GM19467 (cell line): Measurements from ENCODE around the gene TCF12.
A peak's percentile ranks its signal among the peaks of the same experiment; 100 is the strongest.

ENCODE experiments used
- ATAC-seq: cut with Tn5 transposase; IDR thresholded peaks from one replicate; pipeline ENCODE4 v1.9.1; 2021; ENCODE audit warnings: mild to moderate bottlenecking, moderate library complexity; ENCODE audit not compliant: unreplicated experiment

TCF12 gene

DNA sequence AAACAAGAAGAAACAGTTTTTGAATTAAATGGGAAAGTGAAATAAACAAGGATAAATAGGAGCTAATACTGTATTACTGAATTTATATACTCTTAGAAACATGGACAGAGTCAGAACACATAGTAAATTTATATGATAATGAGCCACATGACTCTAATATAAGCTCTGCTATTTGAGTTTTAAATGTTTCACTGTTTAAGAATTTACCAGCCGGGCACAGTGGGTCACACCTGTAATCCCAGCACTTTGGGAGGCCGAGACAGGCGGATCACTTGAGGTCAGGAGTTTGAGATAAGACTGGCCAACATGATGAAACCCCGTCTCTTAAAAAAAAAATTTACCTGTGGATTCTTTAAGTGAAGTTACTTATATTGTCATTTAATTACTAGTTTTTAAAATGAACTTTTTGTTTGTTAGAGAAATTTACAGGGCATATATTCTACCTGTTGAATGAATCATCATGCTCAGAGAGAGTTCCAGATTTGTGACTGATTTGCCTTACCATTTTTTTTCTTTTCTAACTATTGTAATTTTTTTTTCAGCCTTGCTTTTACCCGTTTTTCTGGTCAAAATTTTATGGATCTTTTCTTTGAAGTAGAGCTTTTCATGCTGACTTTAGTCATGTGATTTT, 125.7 kb downstream of the TCF12 start:
- no peak for ATAC-seq

GRCh38 chr15:57044970-57045369, 126.5 kb downstream of the TCF12 start:
- no peak for ATAC-seq

GRCh38 chr15:57045741-57046382, 127.4 kb downstream of the TCF12 start:
- peak; percentile 81 for ATAC-seq

- no peak for ATAC-seq
These were observed 130.6 kb downstream of the TCF12 start for GRCh38 chr15:57048930-57049549.

DNA sequence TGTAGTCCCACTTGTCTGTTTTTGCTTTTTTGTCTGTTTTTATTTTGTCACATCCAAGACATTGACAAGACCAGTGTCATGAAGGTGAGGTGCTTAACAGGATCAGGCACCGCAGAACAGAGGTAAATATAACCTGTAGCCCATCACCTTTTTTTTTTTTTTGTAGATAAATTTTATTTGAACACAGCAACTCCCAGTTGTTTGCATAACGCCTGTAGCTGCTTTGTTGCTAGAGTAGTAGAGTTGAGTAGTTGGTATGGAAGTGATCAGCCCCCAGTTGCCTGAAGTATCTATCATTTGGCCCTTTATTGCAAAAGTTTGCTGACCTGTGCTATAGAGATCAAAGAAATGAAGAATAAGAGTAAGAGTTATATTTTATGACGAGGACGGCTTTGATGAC, 135.0 kb downstream of the TCF12 start:
- ATAC-seq, result no peak

- ATAC-seq, result no peak
These were observed 135.8 kb downstream of the TCF12 start for GRCh38 chr15:57054204-57054750.

GRCh38 chr15:57056357-57056756, 137.9 kb downstream of the TCF12 start:
- no peak for ATAC-seq

GRCh38 chr15:57057134-57057930, 138.9 kb downstream of the TCF12 start:
- no peak for ATAC-seq

DNA sequence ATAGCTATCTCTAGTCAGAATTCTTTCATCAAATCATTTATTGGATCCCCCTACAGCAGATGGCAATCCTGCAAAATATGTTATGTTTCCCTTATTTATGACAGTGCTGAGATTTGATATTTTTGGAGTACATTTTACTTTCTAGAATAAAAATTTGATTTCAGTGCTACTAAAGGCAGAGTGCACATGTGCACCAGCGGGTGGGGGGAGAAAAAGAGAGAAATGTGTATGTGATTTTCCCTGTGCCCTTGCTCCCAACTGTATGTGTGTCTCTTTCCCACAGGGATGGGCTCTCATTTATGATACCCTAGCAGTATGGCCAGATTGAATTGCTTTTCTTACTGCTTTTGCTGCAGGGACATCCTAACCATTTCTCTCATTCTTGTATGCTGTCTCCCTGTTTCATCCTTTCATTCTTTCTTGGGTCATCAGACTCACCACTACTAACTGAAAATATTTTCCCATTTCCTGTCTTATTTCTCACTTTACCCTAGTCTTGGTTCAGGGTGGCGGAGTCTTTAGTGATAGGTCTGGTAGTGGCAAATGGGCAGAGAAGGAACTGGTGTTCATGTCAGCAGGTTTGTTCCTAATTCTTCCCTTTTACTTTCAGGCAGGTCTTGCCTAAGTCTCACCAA, 140.7 kb downstream of the TCF12 start:
- ATAC-seq, result no peak

- no peak for ATAC-seq
These were observed 142.4 kb downstream of the TCF12 start for GRCh38 chr15:57060799-57061198.

- ATAC-seq, result no peak
These were observed 142.8 kb downstream of the TCF12 start for GRCh38 chr15:57061281-57061680.

GRCh38 chr15:57061696-57062095, 143.3 kb downstream of the TCF12 start:
- no peak for ATAC-seq

GRCh38 chr15:57064033-57064432, 145.6 kb downstream of the TCF12 start:
- ATAC-seq, result no peak

DNA sequence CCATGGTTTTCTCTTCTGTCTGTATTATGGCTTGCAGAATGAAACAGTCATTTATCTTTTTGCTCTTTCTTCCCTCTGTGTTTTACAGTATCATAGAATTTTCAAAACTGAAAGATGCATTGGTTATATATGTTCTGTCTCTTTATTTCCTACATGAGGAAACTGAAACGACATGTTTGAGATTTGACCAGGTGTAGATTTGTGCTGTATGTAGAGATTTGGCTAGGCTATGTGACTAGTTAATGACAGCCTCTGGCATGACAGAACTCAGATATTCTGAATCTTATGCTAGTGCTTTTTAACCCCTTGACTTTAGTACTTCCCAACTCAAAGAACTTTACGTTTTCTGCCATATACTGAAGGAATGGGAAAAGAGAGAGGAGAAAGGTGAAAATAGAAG, 151.0 kb downstream of the TCF12 start:
- no peak for ATAC-seq

DNA sequence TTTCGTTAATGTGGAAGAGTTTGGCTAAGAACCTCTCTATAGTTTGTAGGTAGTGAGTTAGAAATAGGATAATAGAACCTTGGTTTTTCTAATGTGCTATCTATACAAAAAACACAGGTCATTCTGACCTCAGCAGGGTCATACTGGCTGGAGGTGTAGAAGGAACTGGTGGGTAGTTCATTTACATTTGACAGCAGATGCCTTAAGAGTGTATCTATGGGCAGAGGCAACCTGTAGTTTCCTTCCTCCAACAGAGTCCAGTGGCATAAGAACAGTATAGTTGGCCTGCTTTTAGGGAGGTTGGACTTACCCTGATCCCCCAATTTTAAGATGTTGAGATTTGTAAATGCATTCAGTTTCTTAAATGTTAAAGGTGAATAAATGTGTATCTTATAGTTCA, 152.2 kb downstream of the TCF12 start:
- no peak for ATAC-seq

GRCh38 chr15:57079446-57079845, 161.0 kb downstream of the TCF12 start:
- no peak for ATAC-seq

DNA sequence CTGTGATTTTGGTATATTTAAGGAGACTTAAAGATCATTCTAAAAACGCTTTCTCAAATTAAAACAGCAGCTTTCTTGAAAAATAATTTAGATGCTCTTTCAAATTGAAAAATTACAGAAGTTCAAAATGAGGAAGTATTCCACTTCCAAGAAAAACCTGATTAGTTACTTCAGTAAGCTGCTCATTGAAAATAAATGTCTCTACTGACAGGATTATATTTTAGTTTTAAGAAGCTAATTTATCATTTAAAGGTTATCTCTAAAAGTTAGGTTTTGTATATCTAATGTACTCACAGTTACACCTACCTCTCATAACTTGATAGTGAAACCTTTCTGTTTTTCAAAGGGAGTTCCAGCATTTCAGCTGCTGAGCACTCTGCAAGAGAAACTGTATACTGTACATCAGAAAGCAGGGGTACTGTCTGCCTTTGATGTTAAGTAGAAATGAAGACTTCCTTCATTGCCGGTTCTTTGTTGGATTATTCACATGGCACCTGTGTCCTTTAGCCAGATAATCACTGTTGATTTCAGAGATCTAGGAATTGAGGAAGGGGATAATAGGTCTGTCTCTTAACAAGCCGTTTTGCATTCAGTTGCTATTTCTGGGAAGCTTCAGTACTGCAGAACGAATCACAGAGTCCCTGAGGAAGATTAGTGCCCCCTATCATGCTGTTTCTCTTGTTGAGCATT, 161.6 kb downstream of the TCF12 start:
- no peak for ATAC-seq

- no peak for ATAC-seq
These were observed 163.7 kb downstream of the TCF12 start for GRCh38 chr15:57082054-57082728.

DNA sequence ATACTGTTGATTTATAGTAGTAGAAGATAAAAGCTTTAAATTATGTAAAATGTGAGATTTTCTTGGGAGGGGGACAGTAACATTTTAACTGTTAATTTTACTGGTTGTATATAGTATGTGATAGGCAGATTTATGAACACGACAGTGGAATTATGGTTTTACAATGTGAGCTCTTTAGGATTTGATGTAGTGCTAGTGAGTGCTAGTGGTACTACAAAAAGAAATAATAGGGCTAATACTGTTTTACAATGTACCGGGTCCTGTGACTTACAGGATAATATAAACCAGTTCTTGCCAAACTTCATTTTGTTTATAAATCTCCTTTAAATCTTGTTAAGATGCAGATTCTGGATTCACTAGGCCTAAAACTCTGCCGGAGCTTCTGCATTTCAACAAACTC, 165.7 kb downstream of the TCF12 start:
- no peak for ATAC-seq

- ATAC-seq, result no peak
These were observed 166.8 kb downstream of the TCF12 start for GRCh38 chr15:57085267-57085666.
